ENCODE measurements around the gene WNK1. TPM values are rescaled to one million over a fixed set of nuclear protein-coding genes. Genes with fewer than 3 reads are reported as not detected.

WNK1 gene
- total RNA-seq, 1 donor from 2014 or later, result 157 TPM

DNA sequence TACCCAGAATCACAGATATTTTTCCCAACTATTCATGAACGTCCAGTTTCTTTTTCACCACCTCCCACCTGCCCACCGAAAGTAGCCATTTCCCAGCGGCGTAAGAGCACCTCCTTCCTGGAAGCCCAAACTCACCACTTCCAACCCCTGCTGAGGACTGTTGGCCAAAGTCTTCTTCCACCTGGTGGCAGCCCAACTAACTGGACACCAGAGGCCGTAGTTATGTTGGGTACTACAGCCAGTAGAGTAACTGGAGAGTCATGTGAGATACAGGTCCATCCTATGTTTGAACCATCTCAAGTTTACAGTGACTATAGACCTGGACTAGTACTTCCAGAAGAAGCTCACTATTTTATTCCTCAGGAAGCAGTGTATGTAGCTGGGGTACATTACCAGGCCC is 115.5 kb downstream of the WNK1 start:
- Histone ChIP-seq H3K9me3 (ENCODE audit: insufficient read depth, low read depth, low read length) (no peaks in the 10 kb centered on the region), H3K36me3 (ENCODE audit: insufficient read depth, low read length) (peaks cover 38% of the 10 kb centered on the region), H3K4me2 (ENCODE audit: low read length) (no peak overlapping the region), H3K4me1 (ENCODE audit: insufficient read depth, low read length) (no peaks in the 10 kb centered on the region), H4K20me1 (ENCODE audit: insufficient read depth, low read length) (no peaks in the 10 kb centered on the region), H3K27me3 (ENCODE audit: insufficient read depth, low read length) (no peaks in the 10 kb centered on the region), H3K9ac (ENCODE audit: low read length) (no peak overlapping the region), H2AFZ (ENCODE audit: low read depth, low read length) (no peak overlapping the region), H3K4me3 (ENCODE audit: insufficient read depth, low read depth, low read length) (no peak overlapping the region), H3K27ac (ENCODE audit: low read depth, low read length) (no peak overlapping the region), H3K79me2 (ENCODE audit: insufficient read depth, low read length) (no peaks in the 10 kb centered on the region)
- peaks cover 4% of the 10 kb centered on the region for H3K36me3 Mint-ChIP-seq (ENCODE audit: low read depth, unreplicated experiment)
- DNase-seq (ENCODE audit: low read depth) (no peak), FAIRE-seq (no peak)
- no peaks in the 10 kb centered on the region for H3K27me3 Mint-ChIP-seq (ENCODE audit: low read depth, unreplicated experiment)
- H3K27ac Mint-ChIP-seq (ENCODE audit: unreplicated experiment), result no peak overlapping the region
- H3K9me3 Mint-ChIP-seq (ENCODE audit: unreplicated experiment), result no peaks in the 10 kb centered on the region
- no peak overlapping the region for H3K4me3 Mint-ChIP-seq (ENCODE audit: unreplicated experiment)
- H3K4me1 Mint-ChIP-seq (ENCODE audit: low read depth, unreplicated experiment), result no peaks in the 10 kb centered on the region
- no peak for TF ChIP-seq EZH2 (IDR thresholded peaks at IDR 0.05; ENCODE audit: insufficient read depth, low read length)
- TF ChIP-seq, protein P1, sequence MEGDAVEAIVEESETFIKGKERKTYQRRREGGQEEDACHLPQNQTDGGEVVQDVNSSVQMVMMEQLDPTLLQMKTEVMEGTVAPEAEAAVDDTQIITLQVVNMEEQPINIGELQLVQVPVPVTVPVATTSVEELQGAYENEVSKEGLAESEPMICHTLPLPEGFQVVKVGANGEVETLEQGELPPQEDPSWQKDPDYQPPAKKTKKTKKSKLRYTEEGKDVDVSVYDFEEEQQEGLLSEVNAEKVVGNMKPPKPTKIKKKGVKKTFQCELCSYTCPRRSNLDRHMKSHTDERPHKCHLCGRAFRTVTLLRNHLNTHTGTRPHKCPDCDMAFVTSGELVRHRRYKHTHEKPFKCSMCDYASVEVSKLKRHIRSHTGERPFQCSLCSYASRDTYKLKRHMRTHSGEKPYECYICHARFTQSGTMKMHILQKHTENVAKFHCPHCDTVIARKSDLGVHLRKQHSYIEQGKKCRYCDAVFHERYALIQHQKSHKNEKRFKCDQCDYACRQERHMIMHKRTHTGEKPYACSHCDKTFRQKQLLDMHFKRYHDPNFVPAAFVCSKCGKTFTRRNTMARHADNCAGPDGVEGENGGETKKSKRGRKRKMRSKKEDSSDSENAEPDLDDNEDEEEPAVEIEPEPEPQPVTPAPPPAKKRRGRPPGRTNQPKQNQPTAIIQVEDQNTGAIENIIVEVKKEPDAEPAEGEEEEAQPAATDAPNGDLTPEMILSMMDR (IDR thresholded peaks at IDR 0.05; ENCODE audit: insufficient read depth, low read depth, low read length), result no peak

DNA sequence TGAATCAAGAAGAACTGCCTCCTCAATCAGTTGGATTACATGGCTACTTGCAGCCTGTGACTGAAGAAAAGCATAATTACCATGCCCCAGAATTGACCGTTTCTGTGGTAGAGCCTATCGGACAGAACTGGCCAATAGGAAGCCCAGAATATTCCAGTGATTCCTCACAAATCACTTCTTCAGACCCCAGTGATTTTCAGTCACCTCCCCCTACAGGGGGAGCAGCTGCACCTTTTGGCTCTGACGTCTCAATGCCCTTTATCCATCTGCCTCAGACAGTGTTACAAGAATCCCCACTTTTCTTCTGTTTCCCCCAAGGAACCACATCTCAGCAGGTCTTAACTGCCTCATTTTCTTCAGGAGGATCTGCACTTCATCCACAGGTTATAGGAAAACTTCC is 116.3 kb downstream of the WNK1 start:
- Histone ChIP-seq H3K4me2 (ENCODE audit: low read length) (no peak overlapping the region), H4K20me1 (ENCODE audit: insufficient read depth, low read length) (no peaks in the 10 kb centered on the region), H3K27ac (ENCODE audit: low read depth, low read length) (no peak overlapping the region), H3K79me2 (ENCODE audit: insufficient read depth, low read length) (no peaks in the 10 kb centered on the region), H3K4me3 (ENCODE audit: insufficient read depth, low read depth, low read length) (no peak overlapping the region), H3K9me3 (ENCODE audit: insufficient read depth, low read depth, low read length) (no peaks in the 10 kb centered on the region), H3K36me3 (ENCODE audit: insufficient read depth, low read length) (peaks cover 35% of the 10 kb centered on the region), H2AFZ (ENCODE audit: low read depth, low read length) (no peak overlapping the region), H3K9ac (ENCODE audit: low read length) (no peak overlapping the region), H3K27me3 (ENCODE audit: insufficient read depth, low read length) (no peaks in the 10 kb centered on the region), H3K4me1 (ENCODE audit: insufficient read depth, low read length) (no peaks in the 10 kb centered on the region)
- peaks cover 6% of the 10 kb centered on the region for H3K36me3 Mint-ChIP-seq (ENCODE audit: low read depth, unreplicated experiment)
- H3K27ac Mint-ChIP-seq (ENCODE audit: unreplicated experiment), result no peak overlapping the region
- no peaks in the 10 kb centered on the region for H3K27me3 Mint-ChIP-seq (ENCODE audit: low read depth, unreplicated experiment)
- TF ChIP-seq, protein P1 (IDR thresholded peaks at IDR 0.05; ENCODE audit: insufficient read depth, low read depth, low read length), result peak; percentile 7
- TF ChIP-seq EZH2 (IDR thresholded peaks at IDR 0.05; ENCODE audit: insufficient read depth, low read length), result no peak
- no peak for FAIRE-seq
- DNase-seq (ENCODE audit: low read depth), result no peak
- no peaks in the 10 kb centered on the region for H3K9me3 Mint-ChIP-seq (ENCODE audit: unreplicated experiment)
- H3K4me1 Mint-ChIP-seq (ENCODE audit: low read depth, unreplicated experiment), result peaks cover 2% of the 10 kb centered on the region
- H3K4me3 Mint-ChIP-seq (ENCODE audit: unreplicated experiment), result no peak overlapping the region

DNA sequence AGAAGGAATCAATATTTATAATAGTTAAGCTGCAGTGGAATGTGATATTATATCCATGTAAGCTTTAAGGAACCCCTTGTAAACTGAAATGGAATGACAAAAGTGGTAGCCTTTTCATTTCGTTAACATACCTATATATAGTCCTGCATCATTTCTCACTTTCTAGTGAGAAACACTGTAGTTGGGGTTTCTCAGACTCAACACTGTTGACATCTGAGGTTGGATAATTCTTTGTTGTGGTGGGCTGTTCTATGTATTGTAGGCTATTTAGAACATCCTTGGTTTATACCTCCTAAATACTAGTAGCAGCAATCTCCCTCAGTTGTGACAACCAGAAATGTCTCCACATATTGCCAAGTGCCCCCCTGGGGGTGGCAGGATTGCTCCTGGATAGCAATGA is 118.0 kb downstream of the WNK1 start:
- H3K4me3 ChIP-seq (ENCODE audit: insufficient read depth, low read depth, low read length), result no peak overlapping the region
- H3K4me1 ChIP-seq (ENCODE audit: insufficient read depth, low read length), result no peaks in the 10 kb centered on the region
- H3K9ac ChIP-seq (ENCODE audit: low read length), result no peak overlapping the region
- H3K79me2 ChIP-seq (ENCODE audit: insufficient read depth, low read length), result no peaks in the 10 kb centered on the region
- no peak overlapping the region for H3K4me3 Mint-ChIP-seq (ENCODE audit: unreplicated experiment)
- no peak overlapping the region for H3K27ac Mint-ChIP-seq (ENCODE audit: unreplicated experiment)
- H3K4me2 ChIP-seq (ENCODE audit: low read length), result no peak overlapping the region
- H3K36me3 Mint-ChIP-seq (ENCODE audit: low read depth, unreplicated experiment), result peaks cover 10% of the 10 kb centered on the region
- peaks cover 28% of the 10 kb centered on the region for H3K36me3 ChIP-seq (ENCODE audit: insufficient read depth, low read length)
- no peaks in the 10 kb centered on the region for H3K9me3 ChIP-seq (ENCODE audit: insufficient read depth, low read depth, low read length)
- no peak overlapping the region for H3K27ac ChIP-seq (ENCODE audit: low read depth, low read length)
- DNase-seq (ENCODE audit: low read depth) (no peak), FAIRE-seq (no peak)
- H4K20me1 ChIP-seq (ENCODE audit: insufficient read depth, low read length), result no peaks in the 10 kb centered on the region
- H3K27me3 Mint-ChIP-seq (ENCODE audit: low read depth, unreplicated experiment), result no peaks in the 10 kb centered on the region
- no peak overlapping the region for H2AFZ ChIP-seq (ENCODE audit: low read depth, low read length)
- H3K4me1 Mint-ChIP-seq (ENCODE audit: low read depth, unreplicated experiment), result peaks cover 9% of the 10 kb centered on the region
- no peaks in the 10 kb centered on the region for H3K9me3 Mint-ChIP-seq (ENCODE audit: unreplicated experiment)
- TF ChIP-seq, protein P1 (IDR thresholded peaks at IDR 0.05; ENCODE audit: insufficient read depth, low read depth, low read length), result no peak
- TF ChIP-seq EZH2 (IDR thresholded peaks at IDR 0.05; ENCODE audit: insufficient read depth, low read length), result no peak
- H3K27me3 ChIP-seq (ENCODE audit: insufficient read depth, low read length), result no peaks in the 10 kb centered on the region

Measured in astrocyte (in vitro differentiated cells and primary cell).